ENCODE data around the gene FAM114A2.

FAM114A2 gene

GRCh38 chr5:153991168-153991567 is 47.5 kb downstream of the FAM114A2 start:
- H3K4me1 ChIP-seq (ENCODE audit: low read depth, poor library complexity, severe bottlenecking), result no peaks in the 10 kb centered on the region
- H3K4me3 ChIP-seq (IDR thresholded peaks at IDR 0.05; ENCODE audit: insufficient read depth, low read depth, low read length), result no peak overlapping the region
- H3K4me2 ChIP-seq, result no peak overlapping the region
- H3K27me3 ChIP-seq (ENCODE audit: insufficient read depth, low read depth), result no peaks in the 10 kb centered on the region
- no peak overlapping the region for H3K9ac ChIP-seq
- TF ChIP-seq CTCF (conservative IDR thresholded peaks at IDR 0.05; ENCODE audit: low read depth, low read length), result no peak
- H2AFZ ChIP-seq (ENCODE audit: low read depth), result no peak overlapping the region
- no peaks in the 10 kb centered on the region for H3K79me2 ChIP-seq (ENCODE audit: insufficient read depth, low read depth)
- no peaks in the 10 kb centered on the region for H4K20me1 ChIP-seq (ENCODE audit: insufficient read depth)
- H3K27ac ChIP-seq, result no peak overlapping the region
- no peaks in the 10 kb centered on the region for H3K36me3 ChIP-seq (ENCODE audit: insufficient read depth)

- no peak overlapping the region for H3K4me2 ChIP-seq
- no peaks in the 10 kb centered on the region for H3K4me1 ChIP-seq (ENCODE audit: low read depth, poor library complexity, severe bottlenecking)
- TF ChIP-seq CTCF (conservative IDR thresholded peaks at IDR 0.05; ENCODE audit: low read depth, low read length), result no peak
- no peaks in the 10 kb centered on the region for H3K79me2 ChIP-seq (ENCODE audit: insufficient read depth, low read depth)
- H3K27ac ChIP-seq, result no peak overlapping the region
- H3K9ac ChIP-seq, result no peak overlapping the region
- no peaks in the 10 kb centered on the region for H4K20me1 ChIP-seq (ENCODE audit: insufficient read depth)
- no peaks in the 10 kb centered on the region for H3K36me3 ChIP-seq (ENCODE audit: insufficient read depth)
- H3K27me3 ChIP-seq (ENCODE audit: insufficient read depth, low read depth), result no peaks in the 10 kb centered on the region
- no peak overlapping the region for H3K4me3 ChIP-seq (IDR thresholded peaks at IDR 0.05; ENCODE audit: insufficient read depth, low read depth, low read length)
- no peak overlapping the region for H2AFZ ChIP-seq (ENCODE audit: low read depth)
Measured at GRCh38 chr5:153988510-153988909, 50.2 kb downstream of the FAM114A2 start.

GRCh38 chr5:153987301-153987700 is 51.4 kb downstream of the FAM114A2 start:
- H3K27ac ChIP-seq, result no peak overlapping the region
- no peaks in the 10 kb centered on the region for H4K20me1 ChIP-seq (ENCODE audit: insufficient read depth)
- no peaks in the 10 kb centered on the region for H3K79me2 ChIP-seq (ENCODE audit: insufficient read depth, low read depth)
- no peak overlapping the region for H3K9ac ChIP-seq
- H3K4me3 ChIP-seq (IDR thresholded peaks at IDR 0.05; ENCODE audit: insufficient read depth, low read depth, low read length), result no peak overlapping the region
- H2AFZ ChIP-seq (ENCODE audit: low read depth), result no peak overlapping the region
- no peaks in the 10 kb centered on the region for H3K36me3 ChIP-seq (ENCODE audit: insufficient read depth)
- H3K4me2 ChIP-seq, result no peak overlapping the region
- no peaks in the 10 kb centered on the region for H3K4me1 ChIP-seq (ENCODE audit: low read depth, poor library complexity, severe bottlenecking)
- no peak for TF ChIP-seq CTCF (conservative IDR thresholded peaks at IDR 0.05; ENCODE audit: low read depth, low read length)
- H3K27me3 ChIP-seq (ENCODE audit: insufficient read depth, low read depth), result no peaks in the 10 kb centered on the region

- Histone ChIP-seq H3K27me3 (ENCODE audit: insufficient read depth, low read depth) (no peaks in the 10 kb centered on the region), H3K9ac (no peak overlapping the region), H3K27ac (no peak overlapping the region), H4K20me1 (ENCODE audit: insufficient read depth) (no peaks in the 10 kb centered on the region), H3K79me2 (ENCODE audit: insufficient read depth, low read depth) (no peaks in the 10 kb centered on the region), H3K4me1 (ENCODE audit: low read depth, poor library complexity, severe bottlenecking) (no peaks in the 10 kb centered on the region), H3K36me3 (ENCODE audit: insufficient read depth) (no peaks in the 10 kb centered on the region), H2AFZ (ENCODE audit: low read depth) (no peak overlapping the region), H3K4me2 (no peak overlapping the region), H3K4me3 (IDR thresholded peaks at IDR 0.05; ENCODE audit: insufficient read depth, low read depth, low read length) (no peak overlapping the region)
- TF ChIP-seq CTCF (conservative IDR thresholded peaks at IDR 0.05; ENCODE audit: low read depth, low read length), result no peak
Measured at GRCh38 chr5:153985498-153985897, 53.2 kb downstream of the FAM114A2 start.
